ENCODE data around the gene MFF.
A peak's percentile ranks its signal among the peaks of the same experiment; 100 is the strongest.

MFF gene

GRCh38 chr2:227324995-227325838 lies at the start of gene MFF:
Gene MFF (plus strand): TSS chr2:227325251. CDS start chr2:227330666, 5,415 bp downstream.
- H3K4me3 Mint-ChIP-seq = peak within 1 kb of the TSS; percentile 96 to 97 (median 97)

GRCh38 chr2:227280895-227281294 lies 44.2 kb upstream of the MFF start:
- Mint-ChIP-seq H3K4me1 (no peaks in the 10 kb centered on the region), H3K4me3 (no peak overlapping the region), H3K9me3 (no peaks in the 10 kb centered on the region)

More at GRCh38 chr2:227324995-227325838, at the start of gene MFF:
- peak in 1 of 3 experiments; percentile 22 for TF ChIP-seq CTCF (IDR thresholded peaks at IDR 0.05; ENCODE audit: unreplicated experiment in 3 of 3)
- peak within 1 kb of the TSS; percentile 97 to 98 (median 97) for H3K27ac Mint-ChIP-seq
- H3K4me1 Mint-ChIP-seq = peaks cover 27% of the 10 kb centered on the region
- peaks cover 19% of the 10 kb centered on the region for H3K36me3 Mint-ChIP-seq (ENCODE audit: low read depth)
- no peaks in the 10 kb centered on the region for H3K27me3 Mint-ChIP-seq (ENCODE audit: low read depth)
- peaks cover 7% of the 10 kb centered on the region for H3K9me3 Mint-ChIP-seq

GRCh38 chr2:227285741-227286236 lies 39.3 kb upstream of the MFF start:
- Mint-ChIP-seq H3K27ac (no peak overlapping the region), H3K36me3 (ENCODE audit: low read depth) (no peaks in the 10 kb centered on the region), H3K4me3 (no peak overlapping the region), H3K4me1 (no peaks in the 10 kb centered on the region), H3K9me3 (no peaks in the 10 kb centered on the region), H3K27me3 (ENCODE audit: low read depth) (no peaks in the 10 kb centered on the region)
- TF ChIP-seq CTCF (IDR thresholded peaks at IDR 0.05; ENCODE audit: unreplicated experiment in 3 of 3) = no peak

More at GRCh38 chr2:227280895-227281294, 44.2 kb upstream of the MFF start:
- Mint-ChIP-seq H3K27ac (no peak overlapping the region), H3K27me3 (ENCODE audit: low read depth) (no peaks in the 10 kb centered on the region), H3K36me3 (ENCODE audit: low read depth) (no peaks in the 10 kb centered on the region)
- TF ChIP-seq CTCF (IDR thresholded peaks at IDR 0.05; ENCODE audit: unreplicated experiment in 3 of 3) = no peak

- Mint-ChIP-seq H3K27me3 (ENCODE audit: low read depth) (no peaks in the 10 kb centered on the region), H3K4me3 (no peak overlapping the region), H3K9me3 (no peaks in the 10 kb centered on the region), H3K27ac (no peak overlapping the region), H3K36me3 (ENCODE audit: low read depth) (no peaks in the 10 kb centered on the region), H3K4me1 (no peaks in the 10 kb centered on the region)
- no peak for TF ChIP-seq CTCF (IDR thresholded peaks at IDR 0.05; ENCODE audit: unreplicated experiment in 3 of 3)
Observed at GRCh38 chr2:227287771-227288170, 37.3 kb upstream of the MFF start.

- Mint-ChIP-seq H3K27ac (no peak overlapping the region), H3K36me3 (ENCODE audit: low read depth) (no peaks in the 10 kb centered on the region), H3K4me3 (no peak overlapping the region), H3K27me3 (ENCODE audit: low read depth) (no peaks in the 10 kb centered on the region), H3K9me3 (no peaks in the 10 kb centered on the region), H3K4me1 (no peaks in the 10 kb centered on the region)
- TF ChIP-seq CTCF (IDR thresholded peaks at IDR 0.05; ENCODE audit: unreplicated experiment in 3 of 3) = no peak
Observed at GRCh38 chr2:227292314-227292713, 32.7 kb upstream of the MFF start.

All from nephron (organoid).